Activated T-cell treated with anti-CD3 and anti-CD28 coated beads for 1 hour (primary cell): Measurements from ENCODE around the gene FES.
"Not testable (repeated sequence)": the region's sequence is repeated elsewhere in the genome, so short reads cannot be mapped to it uniquely, and the experiment has no call there.

ENCODE experiments used
- DNase-seq: peaks from one replicate; pipeline ENCODE4 v3.0.0-alpha.2; 2020; ENCODE audit warnings: low read depth

The FES gene

GRCh38 chr15:90910441-90911301 lies 26.4 kb downstream of the FES start:
- DNase-seq = no peak

GRCh38 chr15:90911302-90911623 lies 27.0 kb downstream of the FES start:
- no peak for DNase-seq

GRCh38 chr15:90911906-90912769 lies 27.8 kb downstream of the FES start:
- DNase-seq = no peak

GRCh38 chr15:90912770-90913075 lies 28.4 kb downstream of the FES start:
- DNase-seq = no peak

GRCh38 chr15:90913398-90913944 lies 29.2 kb downstream of the FES start:
- DNase-seq = no peak

DNA sequence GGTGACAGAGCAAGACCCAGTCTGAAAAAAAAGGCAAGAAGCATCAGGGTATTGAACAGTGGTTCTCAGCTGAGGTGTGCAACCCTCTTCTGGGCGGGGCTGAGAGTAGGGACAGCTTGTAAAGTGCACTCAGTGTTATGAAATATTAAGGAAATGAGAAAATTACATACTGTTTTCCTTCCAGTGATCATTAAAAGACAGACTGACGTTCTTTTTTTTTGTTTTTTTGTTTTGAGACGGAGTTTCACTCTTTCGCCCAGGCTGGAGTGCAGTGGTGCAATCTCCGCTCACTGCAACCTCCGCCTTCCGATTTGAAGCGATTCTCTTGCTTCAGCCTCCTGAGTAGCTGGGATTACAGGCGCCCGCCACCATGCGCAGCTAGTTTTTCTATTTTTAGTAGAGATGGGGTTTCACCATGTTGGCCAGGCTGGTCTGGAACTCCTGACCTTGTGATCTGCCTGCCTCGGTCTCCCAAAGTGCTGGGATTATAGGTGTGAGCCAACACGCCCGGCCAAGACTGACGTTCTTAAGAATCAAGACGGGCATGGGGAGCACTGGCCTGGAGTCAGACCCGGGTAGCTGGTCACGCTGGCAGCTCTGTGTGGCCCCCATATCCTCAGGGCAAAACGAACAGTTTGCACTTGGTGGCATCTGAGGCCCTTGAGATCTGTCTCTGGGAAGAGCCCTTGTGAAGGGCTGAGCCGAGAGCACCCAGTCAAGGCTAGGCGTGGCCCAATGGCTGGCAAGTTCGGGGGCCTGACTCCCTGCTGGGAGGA lies 30.2 kb downstream of the FES start:
- no peak for DNase-seq

DNA sequence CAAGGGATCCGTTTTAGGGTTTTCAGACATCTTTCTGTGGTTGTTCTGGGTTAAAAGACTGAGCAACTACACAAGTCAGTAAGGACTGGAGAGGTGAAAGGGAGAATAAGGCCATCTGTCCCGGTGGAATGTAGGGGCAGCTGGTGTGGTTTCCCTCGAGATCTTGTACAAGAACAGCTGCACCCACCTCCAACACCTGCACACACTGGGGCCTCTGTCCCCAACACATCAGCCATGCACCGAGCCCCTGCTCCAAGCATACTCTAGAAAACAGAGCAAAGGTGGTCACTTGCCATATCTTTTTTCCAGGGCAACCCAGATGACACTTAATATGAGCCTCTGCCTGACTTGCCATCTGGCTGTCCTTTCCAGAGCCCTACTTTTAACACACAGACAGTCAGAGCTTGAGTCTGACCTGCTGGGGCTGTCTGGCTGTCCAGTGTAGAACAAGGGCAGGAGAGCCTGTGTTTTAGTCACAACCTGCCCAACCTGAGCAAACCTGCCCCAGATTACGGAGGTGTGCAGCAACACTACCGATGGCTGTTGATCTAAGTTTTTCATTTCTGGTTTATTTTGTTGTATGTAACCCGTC lies 31.0 kb downstream of the FES start:
- no peak for DNase-seq

GRCh38 chr15:90915808-90916440 lies 31.6 kb downstream of the FES start:
- no peak for DNase-seq

GRCh38 chr15:90916461-90916860 lies 32.2 kb downstream of the FES start:
- DNase-seq = no peak

GRCh38 chr15:90917569-90917968 lies 33.3 kb downstream of the FES start:
- DNase-seq = no peak

DNA sequence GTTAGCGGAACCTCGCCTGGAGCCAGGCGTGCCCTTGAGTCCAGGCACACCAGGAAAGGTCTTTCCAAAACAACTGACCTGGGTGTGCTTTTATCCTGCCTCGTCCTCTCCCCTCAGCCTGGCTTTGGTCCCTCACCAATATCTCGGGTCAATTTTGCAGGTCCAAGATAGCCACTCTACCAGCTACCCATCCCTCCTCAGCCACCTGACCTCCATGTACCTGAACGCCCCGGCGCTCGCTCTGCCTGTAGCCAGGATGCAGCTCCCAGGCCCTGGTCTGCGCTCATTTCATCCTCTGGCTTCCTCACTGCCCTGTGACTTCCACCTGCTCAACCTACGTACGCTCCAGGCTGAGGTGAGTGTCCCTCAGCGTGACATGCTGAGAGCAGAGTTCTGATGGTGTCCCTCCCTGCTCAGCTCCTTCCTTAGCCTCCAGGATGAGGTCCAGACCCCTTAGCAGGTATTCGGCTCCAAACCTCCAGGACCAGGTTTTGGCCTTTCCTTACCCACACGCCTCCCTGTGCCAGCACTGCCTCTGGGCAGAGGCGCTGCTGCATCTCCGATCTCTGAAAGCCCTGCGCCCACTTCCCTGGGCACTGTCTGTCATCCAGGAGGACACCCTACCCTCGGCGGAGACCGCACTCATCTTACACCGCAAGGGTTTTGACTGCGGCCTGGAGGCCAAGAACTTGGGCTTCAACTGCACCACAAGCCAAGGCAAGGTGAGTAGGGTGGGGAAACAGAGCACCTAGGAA lies 33.9 kb downstream of the FES start:
- DNase-seq = no peak

DNA sequence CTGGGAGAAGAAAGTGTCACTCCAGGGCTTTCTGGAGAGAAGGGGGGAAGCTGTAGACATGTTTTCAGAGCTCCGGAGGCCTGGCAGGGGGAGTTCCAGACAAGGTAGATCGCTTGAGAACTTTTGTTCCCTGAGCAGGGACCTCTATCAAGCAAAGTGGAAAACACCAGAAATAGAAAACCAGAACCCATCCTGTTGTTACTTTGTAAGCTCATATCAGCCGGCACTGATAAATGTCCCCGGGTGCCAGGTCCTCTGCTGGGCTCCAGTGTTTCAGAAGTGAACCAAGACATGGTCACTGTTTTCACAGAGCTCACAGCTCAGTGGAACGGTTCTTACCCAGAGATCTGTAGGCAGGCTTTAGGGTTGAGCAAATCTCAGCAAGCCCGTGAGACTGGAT lies 34.5 kb downstream of the FES start:
- DNase-seq = no peak

- no peak for DNase-seq
Measured at GRCh38 chr15:90921887-90922286, 37.6 kb downstream of the FES start.

GRCh38 chr15:90922712-90923322 lies 38.5 kb downstream of the FES start:
- not testable (repeated sequence) for DNase-seq

DNA sequence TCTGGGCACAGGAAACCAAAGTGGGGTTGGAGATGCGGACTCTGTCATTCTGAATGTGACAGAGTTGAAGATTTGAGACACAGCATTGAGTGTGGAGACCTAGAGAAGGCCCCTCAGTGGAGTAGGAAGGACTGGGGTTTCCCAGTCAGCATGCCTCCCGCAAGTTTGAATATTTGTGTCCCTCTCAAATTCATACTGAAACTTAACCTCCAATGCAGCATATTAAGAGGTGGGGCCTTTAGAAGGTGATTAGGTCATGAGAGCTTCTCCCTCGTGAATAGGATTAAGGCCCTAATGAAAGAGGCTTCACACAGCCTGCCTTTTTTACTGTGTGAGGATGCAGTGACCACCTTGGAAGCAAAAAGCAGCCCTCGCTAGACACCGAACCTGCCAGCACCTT lies 40.1 kb downstream of the FES start:
- DNase-seq = no peak

DNA sequence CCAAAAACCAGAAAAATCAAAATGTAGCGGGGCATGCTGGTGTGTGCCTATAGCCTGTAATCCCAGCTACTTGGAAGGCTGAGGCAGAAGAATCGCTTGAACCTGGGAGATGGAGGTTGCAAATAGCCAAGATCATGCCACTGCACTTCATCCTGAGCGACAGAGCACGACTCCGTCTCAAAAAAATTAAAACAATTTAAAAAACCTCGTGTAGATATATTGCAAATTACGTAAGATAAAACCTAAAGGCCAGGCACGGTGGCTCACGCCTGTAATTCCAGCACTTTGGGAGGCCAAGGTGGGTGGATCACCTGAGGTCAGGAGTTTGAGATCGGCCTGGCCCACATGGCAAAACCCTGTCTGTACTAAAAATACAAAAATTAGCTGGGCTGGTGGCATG lies 42.5 kb downstream of the FES start:
- DNase-seq = not testable (repeated sequence)

DNA sequence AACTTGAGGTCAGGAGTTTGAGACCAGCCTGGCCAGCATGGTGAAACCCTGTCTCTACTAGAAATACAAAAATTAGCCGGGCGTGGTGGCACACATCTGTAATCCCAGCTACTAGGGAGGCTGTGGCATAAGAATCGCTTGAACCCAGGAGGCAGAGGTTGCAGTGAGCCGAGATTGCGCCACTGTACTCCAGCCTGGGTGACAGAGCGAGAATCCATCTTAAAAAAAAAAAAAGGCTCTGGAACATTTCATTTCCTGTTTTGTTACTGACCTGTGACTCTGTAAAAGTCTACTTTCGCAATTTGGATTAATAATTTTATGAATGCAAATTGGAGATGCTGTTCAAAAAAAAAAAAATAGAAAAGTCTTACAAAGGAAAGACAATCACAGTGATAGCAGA lies 43.8 kb downstream of the FES start:
- DNase-seq = not testable (repeated sequence)

DNA sequence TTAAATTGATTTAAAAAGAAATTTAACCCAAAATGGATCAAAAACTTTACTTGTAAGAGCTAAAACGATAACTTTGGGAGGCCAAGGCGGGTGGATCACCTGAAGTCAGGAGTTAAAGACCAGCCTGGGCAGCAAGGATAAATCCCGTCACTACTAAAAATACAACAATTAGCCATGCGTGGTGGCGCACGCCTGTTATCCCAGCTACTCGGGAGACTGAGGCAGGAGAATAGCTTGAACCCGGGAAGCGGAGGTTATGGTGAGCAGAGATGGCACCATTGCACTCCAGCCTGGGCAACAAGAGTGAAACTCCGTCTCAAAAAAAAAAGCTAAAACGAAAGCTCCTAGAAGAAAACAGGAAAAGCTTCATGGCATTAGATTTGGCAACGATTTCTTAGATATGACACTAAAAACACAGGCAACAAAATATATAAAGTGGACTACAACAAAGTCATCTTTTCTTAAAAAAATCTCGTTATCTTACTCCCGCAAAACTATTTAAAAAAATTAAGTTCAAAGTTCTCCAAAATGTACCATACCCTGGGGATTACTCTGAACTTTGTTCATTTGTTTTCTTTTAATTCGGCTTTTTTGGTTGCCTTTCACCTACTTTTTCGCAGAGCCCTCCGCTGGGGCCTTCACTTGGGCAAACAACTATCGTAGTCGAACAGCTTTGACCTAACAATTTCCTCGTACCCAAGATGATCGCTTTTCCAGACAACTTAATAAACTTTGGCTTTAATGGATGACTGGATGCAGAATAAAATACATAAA lies 45.1 kb downstream of the FES start:
- no peak for DNase-seq

GRCh38 chr15:90930861-90931574 lies 46.7 kb downstream of the FES start:
- DNase-seq = no peak
